ENCODE results near the gene BUD13. TPM values are rescaled to one million over a fixed set of nuclear protein-coding genes. Genes with fewer than 3 reads are reported as not detected.
"Not testable (repeated sequence)": the region's sequence is repeated elsewhere in the genome, so short reads cannot be mapped to it uniquely, and the experiment has no call there.

BUD13 gene
- total RNA-seq, 1 donor from 2014 or later, result 13.1 TPM

GRCh38 chr11:116775975-116776374 is 3.2 kb upstream of the BUD13 start:
- peaks cover 20% of the 10 kb centered on the region for H3K4me1 Mint-ChIP-seq (ENCODE audit: unreplicated experiment)
- no peaks in the 10 kb centered on the region for H3K27me3 Mint-ChIP-seq (ENCODE audit: unreplicated experiment)
- no peak overlapping the region for H3K4me3 Mint-ChIP-seq (ENCODE audit: unreplicated experiment)
- DNase-seq (ENCODE audit: extremely low spot score, unreplicated experiment), result no peak
- H3K36me3 Mint-ChIP-seq (ENCODE audit: unreplicated experiment), result peaks cover 23% of the 10 kb centered on the region
- H3K9me3 Mint-ChIP-seq (ENCODE audit: unreplicated experiment), result no peaks in the 10 kb centered on the region
- H3K27ac Mint-ChIP-seq (ENCODE audit: unreplicated experiment), result no peak overlapping the region
- no peak for TF ChIP-seq CTCF (IDR thresholded peaks at IDR 0.05)

- Mint-ChIP-seq H3K9me3 (ENCODE audit: unreplicated experiment) (no peaks in the 10 kb centered on the region), H3K4me3 (ENCODE audit: unreplicated experiment) (no peak overlapping the region), H3K4me1 (ENCODE audit: unreplicated experiment) (peaks cover 23% of the 10 kb centered on the region), H3K27ac (ENCODE audit: unreplicated experiment) (no peak overlapping the region), H3K27me3 (ENCODE audit: unreplicated experiment) (no peaks in the 10 kb centered on the region), H3K36me3 (ENCODE audit: unreplicated experiment) (peaks cover 17% of the 10 kb centered on the region)
- TF ChIP-seq CTCF (IDR thresholded peaks at IDR 0.05), result no peak
- no peak for DNase-seq (ENCODE audit: extremely low spot score, unreplicated experiment)
These were observed 1.9 kb upstream of the BUD13 start for GRCh38 chr11:116774661-116775060.

- Mint-ChIP-seq H3K4me1 (ENCODE audit: unreplicated experiment) (peaks cover 23% of the 10 kb centered on the region), H3K36me3 (ENCODE audit: unreplicated experiment) (peaks cover 12% of the 10 kb centered on the region), H3K27ac (ENCODE audit: unreplicated experiment) (peak overlapping the region; percentile 98), H3K9me3 (ENCODE audit: unreplicated experiment) (no peaks in the 10 kb centered on the region), H3K4me3 (ENCODE audit: unreplicated experiment) (peak overlapping the region; percentile 95), H3K27me3 (ENCODE audit: unreplicated experiment) (no peaks in the 10 kb centered on the region)
- TF ChIP-seq CTCF (IDR thresholded peaks at IDR 0.05), result no peak
- DNase-seq (ENCODE audit: extremely low spot score, unreplicated experiment), result no peak
These were observed 663 bp upstream of the BUD13 start for GRCh38 chr11:116773203-116774097.

GRCh38 chr11:116771935-116772334 is 852 bp downstream of the BUD13 start:
- H3K36me3 Mint-ChIP-seq (ENCODE audit: unreplicated experiment), result peaks cover 7% of the 10 kb centered on the region
- H3K4me1 Mint-ChIP-seq (ENCODE audit: unreplicated experiment), result peaks cover 23% of the 10 kb centered on the region
- H3K27me3 Mint-ChIP-seq (ENCODE audit: unreplicated experiment), result no peaks in the 10 kb centered on the region
- TF ChIP-seq CTCF (IDR thresholded peaks at IDR 0.05), result no peak
- no peak for DNase-seq (ENCODE audit: extremely low spot score, unreplicated experiment)
- peak overlapping the region; percentile 98 for H3K27ac Mint-ChIP-seq (ENCODE audit: unreplicated experiment)
- no peaks in the 10 kb centered on the region for H3K9me3 Mint-ChIP-seq (ENCODE audit: unreplicated experiment)
- peak overlapping the region; percentile 95 for H3K4me3 Mint-ChIP-seq (ENCODE audit: unreplicated experiment)

GRCh38 chr11:116762132-116762531 is 10.7 kb downstream of the BUD13 start:
- H3K9me3 Mint-ChIP-seq (ENCODE audit: unreplicated experiment), result no peaks in the 10 kb centered on the region
- H3K27ac Mint-ChIP-seq (ENCODE audit: unreplicated experiment), result no peak overlapping the region
- TF ChIP-seq CTCF (IDR thresholded peaks at IDR 0.05), result no peak
- peaks cover 46% of the 10 kb centered on the region for H3K36me3 Mint-ChIP-seq (ENCODE audit: unreplicated experiment)
- no peak for DNase-seq (ENCODE audit: extremely low spot score, unreplicated experiment)
- no peaks in the 10 kb centered on the region for H3K27me3 Mint-ChIP-seq (ENCODE audit: unreplicated experiment)
- H3K4me3 Mint-ChIP-seq (ENCODE audit: unreplicated experiment), result no peak overlapping the region
- H3K4me1 Mint-ChIP-seq (ENCODE audit: unreplicated experiment), result no peaks in the 10 kb centered on the region

GRCh38 chr11:116756044-116756443 is 16.7 kb downstream of the BUD13 start:
- H3K4me3 Mint-ChIP-seq (ENCODE audit: unreplicated experiment); DNase-seq (ENCODE audit: extremely low spot score, unreplicated experiment); H3K9me3 Mint-ChIP-seq (ENCODE audit: unreplicated experiment); H3K27ac Mint-ChIP-seq (ENCODE audit: unreplicated experiment); H3K4me1 Mint-ChIP-seq (ENCODE audit: unreplicated experiment); H3K27me3 Mint-ChIP-seq (ENCODE audit: unreplicated experiment): not testable (repeated sequence)
- peaks cover 50% of the 10 kb centered on the region for H3K36me3 Mint-ChIP-seq (ENCODE audit: unreplicated experiment)
